GM18861 (cell line): Measurements from ENCODE around the gene SRL.
"Not testable (repeated sequence)": the region's sequence is repeated elsewhere in the genome, so short reads cannot be mapped to it uniquely, and the experiment has no call there.

Experiments used
- ATAC-seq: cut with Tn5 transposase; IDR thresholded peaks from one replicate; pipeline ENCODE4 v1.9.1; 2021; ENCODE audit not compliant: unreplicated experiment

SRL gene

GRCh38 chr16:4227040-4227332 lies 14.9 kb downstream of the SRL start:
- no peak for ATAC-seq

DNA sequence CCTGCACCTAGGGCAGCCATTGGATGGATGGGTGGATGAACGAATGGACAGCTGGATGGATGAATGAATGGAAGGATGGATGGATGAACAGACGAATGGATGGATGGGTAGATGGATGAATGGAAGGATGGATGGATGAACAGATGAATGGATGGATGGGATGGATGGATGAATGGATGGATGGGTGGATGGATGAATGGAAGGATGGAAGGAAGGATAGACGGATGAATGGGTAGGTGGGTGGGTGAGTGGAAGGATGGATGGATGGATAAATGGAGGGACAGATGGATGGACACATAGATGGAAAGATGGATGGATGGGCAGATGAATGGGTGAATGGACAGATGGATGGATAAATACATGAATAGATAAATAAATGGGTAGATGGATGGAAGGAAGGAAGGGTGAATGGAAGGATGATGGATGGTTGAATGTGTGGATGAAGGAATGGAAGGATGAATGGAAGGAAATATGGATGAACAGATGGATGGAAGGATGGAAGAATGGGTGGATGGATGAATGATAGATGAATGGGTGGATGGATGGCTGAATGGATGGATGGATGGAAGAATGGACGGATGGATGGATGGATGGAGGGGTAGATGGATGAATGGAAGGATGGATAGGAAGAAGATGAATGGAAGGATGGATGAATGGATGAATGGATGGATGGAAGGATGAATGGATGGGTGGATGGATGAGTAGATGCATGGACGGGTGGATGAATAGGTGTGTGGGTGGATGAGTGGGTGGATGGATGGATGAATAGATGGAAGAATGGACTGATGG lies 15.4 kb downstream of the SRL start:
- no peak for ATAC-seq

- no peak for ATAC-seq
These were observed 16.8 kb downstream of the SRL start for GRCh38 chr16:4225075-4225474.

- no peak for ATAC-seq
These were observed 21.5 kb downstream of the SRL start for GRCh38 chr16:4220358-4220757.

GRCh38 chr16:4218202-4218601 lies 23.7 kb downstream of the SRL start:
- no peak for ATAC-seq

DNA sequence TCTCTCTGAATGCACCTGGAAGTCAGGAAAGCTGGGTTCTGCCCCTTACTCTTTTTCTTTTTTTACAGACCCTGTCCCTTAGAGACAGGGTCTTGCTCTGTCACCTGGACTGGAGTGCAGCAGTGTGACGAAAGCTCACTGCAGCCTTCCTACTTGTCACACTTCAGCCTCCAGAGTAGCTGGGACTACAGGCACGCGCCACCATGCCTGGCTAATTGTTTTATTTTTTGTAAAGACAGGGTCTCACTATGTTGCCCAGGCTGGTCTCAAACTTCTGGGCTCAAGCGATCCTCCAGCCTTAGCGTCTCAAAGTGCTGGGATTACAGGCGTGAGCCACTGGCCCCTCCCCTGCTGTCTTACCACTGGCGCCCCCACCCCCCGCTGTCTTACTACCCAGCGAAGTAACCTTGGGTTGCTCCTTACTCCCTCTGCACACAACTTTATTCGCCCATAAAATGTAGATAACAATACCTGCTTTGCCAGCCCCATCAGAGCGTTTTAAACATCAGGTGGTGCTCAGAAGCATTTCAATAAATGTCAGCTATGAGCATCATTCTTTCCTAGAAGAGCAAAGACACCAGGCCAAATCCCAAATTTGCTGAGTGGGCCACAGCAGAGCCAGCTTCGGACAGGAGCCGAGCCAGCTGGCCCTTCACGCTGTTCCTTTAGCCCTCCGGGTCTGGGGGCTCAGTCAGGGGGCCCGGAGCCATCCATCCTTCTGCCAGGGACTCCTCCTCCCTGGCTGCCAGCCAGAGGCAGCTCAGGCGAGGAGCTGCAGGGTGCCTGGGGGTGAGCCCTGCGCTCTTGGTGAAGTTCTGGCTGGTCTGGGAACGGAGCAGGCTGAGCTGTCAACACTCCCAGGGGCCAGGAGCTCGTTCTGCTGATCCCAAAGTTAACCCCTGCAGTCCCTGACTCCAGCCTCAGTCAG lies 24.4 kb downstream of the SRL start:
- no peak for ATAC-seq

- ATAC-seq = no peak
These were observed 25.3 kb downstream of the SRL start for GRCh38 chr16:4216596-4216995.

DNA sequence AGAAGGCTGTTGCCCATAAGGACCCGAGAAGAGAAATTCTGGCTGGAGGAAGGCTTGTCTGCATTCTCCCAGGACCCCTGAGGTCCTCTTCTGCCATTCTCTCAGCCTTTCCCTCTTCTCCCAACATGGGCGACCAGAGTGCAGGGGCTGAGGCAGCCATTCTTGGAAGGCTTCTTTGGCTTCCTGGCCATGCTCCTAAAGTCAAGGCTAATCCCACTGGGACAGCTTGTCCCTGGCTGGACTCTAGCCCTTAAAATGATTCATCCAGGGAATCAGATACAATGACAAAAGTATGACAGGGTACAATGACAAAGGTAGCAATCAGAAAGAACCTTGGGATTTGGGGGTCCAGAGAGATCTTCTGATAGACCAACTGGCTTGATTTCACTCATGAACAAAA lies 26.8 kb downstream of the SRL start:
- no peak for ATAC-seq

DNA sequence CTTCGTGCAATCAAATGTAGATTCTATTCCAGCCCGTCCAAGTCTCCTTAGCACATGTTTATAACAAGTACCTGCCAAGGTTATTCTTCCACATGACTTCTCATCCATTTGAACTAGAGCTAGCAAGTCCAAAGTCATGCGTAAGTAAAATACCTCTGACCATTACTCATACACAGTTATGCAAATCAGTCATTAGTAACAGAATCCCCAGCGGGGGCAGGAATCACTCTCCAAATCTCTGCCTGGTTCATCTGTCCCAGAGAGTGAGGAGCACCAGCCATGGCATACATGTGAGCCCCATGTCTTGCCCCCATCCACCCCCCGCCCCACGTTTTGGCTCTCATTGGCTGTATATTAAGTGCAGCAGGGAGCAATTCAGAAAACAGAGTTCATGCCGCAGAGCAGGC lies 27.7 kb downstream of the SRL start:
- ATAC-seq = no peak

DNA sequence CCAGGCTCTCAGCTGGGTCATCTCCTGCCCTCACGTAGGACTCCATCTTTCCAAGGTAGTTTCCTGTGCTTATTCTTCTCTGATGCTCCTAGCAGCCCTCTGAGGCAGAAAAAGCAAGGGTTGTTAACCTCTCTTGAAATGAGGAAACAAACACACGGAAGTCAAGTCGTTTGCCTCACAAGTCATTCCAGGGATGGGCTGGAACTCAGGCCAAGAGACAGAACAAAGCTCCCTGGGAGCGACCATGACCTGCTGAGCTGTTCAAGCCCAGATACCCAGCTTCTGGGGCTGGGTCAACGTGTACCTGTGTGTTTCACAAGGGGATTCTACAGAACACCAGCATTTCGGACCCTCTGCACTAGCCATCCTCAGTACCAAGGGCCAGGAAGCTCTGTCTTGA lies 28.1 kb downstream of the SRL start:
- ATAC-seq = no peak

GRCh38 chr16:4212934-4213296 lies 29.0 kb downstream of the SRL start:
- no peak for ATAC-seq

GRCh38 chr16:4212211-4212933 lies 29.5 kb downstream of the SRL start:
- no peak for ATAC-seq

DNA sequence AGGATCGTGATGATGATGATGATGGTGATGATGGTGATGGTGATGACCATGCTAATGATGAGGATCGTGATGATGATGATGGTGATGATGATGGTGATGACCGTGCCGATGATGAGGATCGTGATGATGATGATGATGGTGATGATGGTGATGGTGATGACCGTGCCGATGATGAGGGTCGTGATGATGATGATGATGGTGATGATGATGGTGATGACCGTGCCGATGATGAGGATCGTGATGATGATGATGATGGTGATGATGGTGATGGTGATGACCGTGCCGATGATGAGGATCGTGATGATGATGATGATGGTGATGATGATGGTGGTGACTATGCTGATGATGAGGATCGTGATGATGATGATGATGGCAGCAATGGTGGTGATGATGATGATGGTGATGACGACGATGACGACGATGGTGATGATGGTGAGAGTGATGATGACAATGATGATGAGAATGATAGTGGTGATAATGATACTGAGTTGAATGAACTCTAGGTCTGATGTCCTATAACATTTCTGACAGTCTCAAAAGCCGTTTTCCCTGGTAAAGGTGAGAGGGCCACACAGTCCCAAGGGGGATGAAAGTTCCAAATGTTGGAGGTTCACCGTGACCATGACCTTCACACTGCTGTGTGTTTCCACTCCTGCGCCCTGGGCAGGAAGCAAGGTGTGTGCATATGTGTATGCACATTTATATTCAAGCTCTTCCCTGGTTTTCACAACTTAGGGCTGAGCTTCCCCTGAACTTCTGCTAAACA lies 30.3 kb downstream of the SRL start:
- ATAC-seq = not testable (repeated sequence)

- no peak for ATAC-seq
These were observed 32.2 kb downstream of the SRL start for GRCh38 chr16:4209666-4210065.

- ATAC-seq = no peak
These were observed 33.5 kb downstream of the SRL start for GRCh38 chr16:4208341-4208751.

GRCh38 chr16:4207683-4208340 lies 34.1 kb downstream of the SRL start:
- ATAC-seq = no peak

DNA sequence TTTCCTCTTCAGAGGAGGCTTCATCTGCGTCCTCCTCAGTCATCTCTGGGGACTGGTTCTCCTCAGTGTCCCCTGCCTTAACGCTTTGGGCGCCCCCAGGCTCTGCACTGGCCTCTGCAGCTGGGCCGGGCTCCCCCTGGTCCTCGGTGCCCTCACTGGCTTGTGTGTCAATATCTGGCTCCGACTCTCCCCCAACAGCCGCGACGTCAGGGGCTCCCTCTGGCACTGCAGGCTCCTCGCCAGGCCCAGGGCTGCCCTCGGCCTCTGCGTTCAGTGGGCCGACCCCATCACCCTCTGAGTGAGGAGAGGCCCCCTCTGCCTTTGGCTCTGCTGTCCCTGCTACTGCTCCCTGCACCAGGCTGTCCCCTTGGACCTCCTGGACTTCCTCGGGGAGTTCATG lies 34.7 kb downstream of the SRL start:
- ATAC-seq = no peak

DNA sequence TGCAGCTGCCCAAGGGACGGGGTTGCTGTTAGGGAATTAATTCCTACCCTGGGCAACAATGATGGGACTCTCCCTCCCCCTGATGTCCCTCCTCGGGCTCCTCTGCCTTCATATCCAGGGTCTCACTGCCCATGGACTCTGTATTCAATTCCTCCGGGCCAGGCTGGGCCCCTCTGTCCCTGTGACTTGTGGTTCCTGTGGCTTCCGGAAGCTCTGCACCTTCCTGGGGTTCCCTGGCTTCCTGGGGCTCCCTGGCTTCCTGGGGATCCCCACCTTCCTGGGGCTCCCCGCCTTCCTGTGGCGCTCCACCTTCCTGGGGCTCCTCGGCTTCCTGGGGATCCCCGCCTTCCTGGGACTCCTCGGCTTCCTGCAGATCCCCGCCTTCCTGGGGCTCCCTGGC lies 35.2 kb downstream of the SRL start:
- ATAC-seq = no peak

DNA sequence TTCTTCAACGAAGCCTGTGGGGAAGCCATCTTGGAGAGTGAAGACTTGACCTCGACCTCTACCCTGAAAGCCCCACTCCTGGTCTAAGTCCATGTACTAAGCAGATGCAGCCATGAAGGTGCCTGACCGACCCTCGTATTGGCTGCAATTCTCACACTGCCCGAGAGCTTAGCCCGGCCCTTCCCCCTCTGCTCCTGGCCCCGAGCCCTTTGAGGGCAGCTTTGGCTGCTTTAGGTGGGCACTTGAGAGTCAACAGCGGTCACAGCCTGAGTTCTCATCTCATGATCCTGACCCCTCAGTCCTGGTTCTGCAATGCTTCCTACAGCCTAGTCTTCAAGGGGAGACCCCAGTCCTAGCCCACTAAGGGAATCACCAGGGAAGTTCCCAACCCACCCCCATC lies 35.9 kb downstream of the SRL start:
- no peak for ATAC-seq

DNA sequence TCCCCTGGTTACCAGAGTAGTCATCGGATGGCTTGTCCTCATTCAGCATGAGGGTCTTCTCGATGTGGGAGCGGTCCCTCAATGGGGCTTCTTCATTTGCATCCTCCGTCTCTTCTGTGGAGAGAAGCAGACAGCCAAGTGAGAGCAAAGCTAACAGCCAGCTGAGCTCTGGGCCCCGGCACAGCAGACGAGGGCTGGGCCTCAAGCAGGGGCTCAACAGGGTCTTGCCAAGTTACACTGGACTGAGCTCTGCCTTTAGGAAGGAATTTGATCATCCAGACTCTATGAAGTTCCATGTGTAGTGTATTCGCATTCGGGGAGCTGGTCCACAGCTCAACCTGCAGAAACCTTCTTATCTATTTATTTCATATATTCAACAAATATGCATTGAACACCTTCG lies 37.4 kb downstream of the SRL start:
- no peak for ATAC-seq

DNA sequence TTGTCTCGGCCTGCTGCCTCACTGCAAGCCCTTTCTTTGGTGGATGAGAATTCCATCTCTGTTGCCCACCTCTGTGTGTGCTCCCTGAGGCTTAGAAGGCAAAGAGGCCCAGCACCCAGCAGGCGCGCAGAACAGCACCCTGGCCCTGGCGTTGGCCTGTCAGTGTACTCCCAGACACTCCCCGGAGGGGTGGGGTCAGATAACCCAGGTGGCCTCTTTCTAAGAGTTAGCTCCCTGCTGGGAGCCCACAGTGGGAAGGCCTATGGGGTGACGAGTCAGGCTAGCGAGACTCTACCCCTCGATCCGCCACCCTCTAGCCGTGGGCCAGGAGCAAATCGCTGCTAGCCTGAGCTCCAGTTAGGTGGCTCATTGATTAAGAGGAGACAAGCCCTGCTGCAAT lies 38.1 kb downstream of the SRL start:
- ATAC-seq = no peak
